Measurements from ENCODE around the gene LIPA. TPM values are rescaled to one million over a fixed set of nuclear protein-coding genes. Genes with fewer than 3 reads are reported as not detected.

Gene LIPA
- total and polyA plus RNA-seq, 9 donors = 26.6 to 191 (median 36.1) TPM

- DNase-seq = no peak
- intact Hi-C loops (cut with DNase I) = no loop called here
- no peak overlapping the region for H3K27ac ChIP-seq
- no peaks in the 10 kb centered on the region for H3K36me3 ChIP-seq
- no peaks in the 10 kb centered on the region for H3K4me1 ChIP-seq (ENCODE audit: insufficient read depth)
- 77 to 85% (median 81%) methylated on average over 4 of the region's 4 CpGs for WGBS, 3 donors
- H3K9me3 ChIP-seq = no peaks in the 10 kb centered on the region
- H3K4me3 ChIP-seq = no peak overlapping the region
- no peak for TF ChIP-seq POLR2A (IDR thresholded peaks at IDR 0.05)
- no peak for TF ChIP-seq CTCF (IDR thresholded peaks at IDR 0.05)
- no peak for TF ChIP-seq EP300 (IDR thresholded peaks at IDR 0.05)
- no peaks in the 10 kb centered on the region for H3K27me3 ChIP-seq
These were observed 15.3 kb downstream of the LIPA start for GRCh38 chr10:89236226-89236797.

GRCh38 chr10:89235073-89235798, 16.3 kb downstream of the LIPA start:
- Histone ChIP-seq H3K4me3 (no peak overlapping the region), H3K27ac (no peak overlapping the region), H3K36me3 (no peaks in the 10 kb centered on the region), H3K4me1 (ENCODE audit: insufficient read depth) (no peaks in the 10 kb centered on the region), H3K27me3 (no peaks in the 10 kb centered on the region), H3K9me3 (no peaks in the 10 kb centered on the region)
- whole genome bisulfite sequencing, 3 donors = 92 to 95% (median 95%) methylated on average over 12 of the region's 12 CpGs
- intact Hi-C loops (cut with DNase I) = no loop called here
- DNase-seq = no peak
- TF ChIP-seq POLR2A (IDR thresholded peaks at IDR 0.05) = no peak

- Histone ChIP-seq H3K9me3 (no peaks in the 10 kb centered on the region), H3K4me1 (ENCODE audit: insufficient read depth) (no peaks in the 10 kb centered on the region), H3K36me3 (no peaks in the 10 kb centered on the region), H3K27ac (no peak overlapping the region), H3K4me3 (no peak overlapping the region), H3K27me3 (no peaks in the 10 kb centered on the region)
- intact Hi-C loops (cut with DNase I) = no loop called here
- 80 to 85% (median 81%) methylated on average over 2 of the region's 2 CpGs for WGBS, 3 donors
- no peak for DNase-seq
- TF ChIP-seq POLR2A (IDR thresholded peaks at IDR 0.05) = no peak
- no peak for TF ChIP-seq EP300 (IDR thresholded peaks at IDR 0.05)
- TF ChIP-seq CTCF (IDR thresholded peaks at IDR 0.05) = no peak
These were observed 18.5 kb downstream of the LIPA start for GRCh38 chr10:89233033-89233432.

GRCh38 chr10:89228962-89229361, 22.6 kb downstream of the LIPA start:
- no peak for TF ChIP-seq POLR2A (IDR thresholded peaks at IDR 0.05)
- no peak for TF ChIP-seq EP300 (IDR thresholded peaks at IDR 0.05)
- TF ChIP-seq CTCF (IDR thresholded peaks at IDR 0.05) = no peak
- Histone ChIP-seq H3K36me3 (no peaks in the 10 kb centered on the region), H3K9me3 (no peaks in the 10 kb centered on the region), H3K27me3 (no peaks in the 10 kb centered on the region), H3K27ac (no peak overlapping the region), H3K4me1 (ENCODE audit: insufficient read depth) (no peaks in the 10 kb centered on the region), H3K4me3 (no peak overlapping the region)
- intact Hi-C loops (cut with DNase I) = no loop called here
- DNase-seq = no peak

- H3K4me3 ChIP-seq = no peak overlapping the region
- no peak overlapping the region for H3K27ac ChIP-seq
- no peaks in the 10 kb centered on the region for H3K4me1 ChIP-seq (ENCODE audit: insufficient read depth)
- TF ChIP-seq CTCF (IDR thresholded peaks at IDR 0.05) (no peak), EP300 (IDR thresholded peaks at IDR 0.05) (no peak), POLR2A (IDR thresholded peaks at IDR 0.05) (no peak)
- H3K27me3 ChIP-seq = no peaks in the 10 kb centered on the region
- no peaks in the 10 kb centered on the region for H3K9me3 ChIP-seq
- intact Hi-C loops (cut with DNase I) = no loop called here
- no peak for DNase-seq
- 94 to 96% (median 94%) methylated on average over 3 of the region's 3 CpGs for WGBS, 3 donors
- H3K36me3 ChIP-seq = no peaks in the 10 kb centered on the region
These were observed 23.4 kb downstream of the LIPA start for GRCh38 chr10:89228146-89228545.
